SK-N-SH (cell line): ENCODE results near the gene TSPY10.
"Not testable (repeated sequence)": the region's sequence is repeated elsewhere in the genome, so short reads cannot be mapped to it uniquely, and the experiment has no call there.

ENCODE experiments used
- MAX ChIP-seq: IDR thresholded peaks from 2 replicates; pipeline ENCODE4 v1.4.0; 2012; ENCODE audit warnings: low read depth
- MXI1 ChIP-seq: IDR thresholded peaks from 2 replicates; pipeline ENCODE4 v1.6.1; 2012; ENCODE audit warnings: mild to moderate bottlenecking, low read depth, low read length, improper control_type of control experiment
- NRF1 ChIP-seq: IDR thresholded peaks from 2 replicates; pipeline ENCODE4 v1.6.1; 2012; ENCODE audit warnings: low read depth, mild to moderate bottlenecking, low read length
- PBX3 ChIP-seq: IDR thresholded peaks from 2 replicates; pipeline ENCODE4; 2012
- REST ChIP-seq: IDR thresholded peaks from 2 replicates; pipeline ENCODE4 v1.6.1; 2012; ENCODE audit warnings: mild to moderate bottlenecking, low read depth, low read length, moderate library complexity
- TAF1 ChIP-seq: IDR thresholded peaks from 2 replicates; pipeline ENCODE4 v1.6.1; 2012; ENCODE audit warnings: low read depth, mild to moderate bottlenecking, low read length, moderate library complexity, borderline replicate concordance
- TEAD4 ChIP-seq: IDR thresholded peaks from 2 replicates; pipeline ENCODE4 v1.4.0; 2012; ENCODE audit warnings: mild to moderate bottlenecking, borderline replicate concordance; ENCODE audit not compliant: insufficient read depth
- YY1 ChIP-seq: IDR thresholded peaks from 2 replicates; pipeline ENCODE4 v1.4.0; 2012; ENCODE audit warnings: low read depth, mild to moderate bottlenecking
- TF ChIP-seq, protein P1 (sequence below): fragments of 200-600 bp; sonication (generic); IDR thresholded peaks from 2 replicates; pipeline ENCODE4 v1.6.1; 2017; ENCODE audit warnings: antibody characterized with exemption, mild to moderate bottlenecking, moderate library complexity
- TF ChIP-seq, protein P2 (sequence below): IDR thresholded peaks from 2 replicates; pipeline ENCODE4 v1.4.0; 2012; ENCODE audit warnings: low read depth, borderline replicate concordance
- TF ChIP-seq, protein P3 (sequence below): fragments of 150-350 bp; IDR thresholded peaks from 2 replicates; pipeline ENCODE4 v1.6.1; 2017; ENCODE audit warnings: antibody characterized with exemption, low read length, low read depth, borderline replicate concordance

GRCh38 chrY:9486967-9487366 lies 40.7 kb upstream of the TSPY10 start, which contains the start of gene TSPY9:
- TF ChIP-seq NRF1, MAX, TAF1, TEAD4, PBX3, REST, YY1, MXI1: not testable (repeated sequence)
- TF ChIP-seq, protein P1, sequence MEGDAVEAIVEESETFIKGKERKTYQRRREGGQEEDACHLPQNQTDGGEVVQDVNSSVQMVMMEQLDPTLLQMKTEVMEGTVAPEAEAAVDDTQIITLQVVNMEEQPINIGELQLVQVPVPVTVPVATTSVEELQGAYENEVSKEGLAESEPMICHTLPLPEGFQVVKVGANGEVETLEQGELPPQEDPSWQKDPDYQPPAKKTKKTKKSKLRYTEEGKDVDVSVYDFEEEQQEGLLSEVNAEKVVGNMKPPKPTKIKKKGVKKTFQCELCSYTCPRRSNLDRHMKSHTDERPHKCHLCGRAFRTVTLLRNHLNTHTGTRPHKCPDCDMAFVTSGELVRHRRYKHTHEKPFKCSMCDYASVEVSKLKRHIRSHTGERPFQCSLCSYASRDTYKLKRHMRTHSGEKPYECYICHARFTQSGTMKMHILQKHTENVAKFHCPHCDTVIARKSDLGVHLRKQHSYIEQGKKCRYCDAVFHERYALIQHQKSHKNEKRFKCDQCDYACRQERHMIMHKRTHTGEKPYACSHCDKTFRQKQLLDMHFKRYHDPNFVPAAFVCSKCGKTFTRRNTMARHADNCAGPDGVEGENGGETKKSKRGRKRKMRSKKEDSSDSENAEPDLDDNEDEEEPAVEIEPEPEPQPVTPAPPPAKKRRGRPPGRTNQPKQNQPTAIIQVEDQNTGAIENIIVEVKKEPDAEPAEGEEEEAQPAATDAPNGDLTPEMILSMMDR = not testable (repeated sequence)
- TF ChIP-seq, protein P2, sequence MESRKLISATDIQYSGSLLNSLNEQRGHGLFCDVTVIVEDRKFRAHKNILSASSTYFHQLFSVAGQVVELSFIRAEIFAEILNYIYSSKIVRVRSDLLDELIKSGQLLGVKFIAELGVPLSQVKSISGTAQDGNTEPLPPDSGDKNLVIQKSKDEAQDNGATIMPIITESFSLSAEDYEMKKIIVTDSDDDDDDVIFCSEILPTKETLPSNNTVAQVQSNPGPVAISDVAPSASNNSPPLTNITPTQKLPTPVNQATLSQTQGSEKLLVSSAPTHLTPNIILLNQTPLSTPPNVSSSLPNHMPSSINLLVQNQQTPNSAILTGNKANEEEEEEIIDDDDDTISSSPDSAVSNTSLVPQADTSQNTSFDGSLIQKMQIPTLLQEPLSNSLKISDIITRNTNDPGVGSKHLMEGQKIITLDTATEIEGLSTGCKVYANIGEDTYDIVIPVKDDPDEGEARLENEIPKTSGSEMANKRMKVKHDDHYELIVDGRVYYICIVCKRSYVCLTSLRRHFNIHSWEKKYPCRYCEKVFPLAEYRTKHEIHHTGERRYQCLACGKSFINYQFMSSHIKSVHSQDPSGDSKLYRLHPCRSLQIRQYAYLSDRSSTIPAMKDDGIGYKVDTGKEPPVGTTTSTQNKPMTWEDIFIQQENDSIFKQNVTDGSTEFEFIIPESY = not testable (repeated sequence)
- TF ChIP-seq, protein P3, sequence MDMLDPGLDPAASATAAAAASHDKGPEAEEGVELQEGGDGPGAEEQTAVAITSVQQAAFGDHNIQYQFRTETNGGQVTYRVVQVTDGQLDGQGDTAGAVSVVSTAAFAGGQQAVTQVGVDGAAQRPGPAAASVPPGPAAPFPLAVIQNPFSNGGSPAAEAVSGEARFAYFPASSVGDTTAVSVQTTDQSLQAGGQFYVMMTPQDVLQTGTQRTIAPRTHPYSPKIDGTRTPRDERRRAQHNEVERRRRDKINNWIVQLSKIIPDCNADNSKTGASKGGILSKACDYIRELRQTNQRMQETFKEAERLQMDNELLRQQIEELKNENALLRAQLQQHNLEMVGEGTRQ = not testable (repeated sequence)
